ENCODE data around the gene B3GLCT. TPM values are rescaled to one million over a fixed set of nuclear protein-coding genes. Genes with fewer than 3 reads are reported as not detected.
"Not testable (repeated sequence)": the region's sequence is repeated elsewhere in the genome, so short reads cannot be mapped to it uniquely, and the experiment has no call there.

The B3GLCT gene
- 10 to 100 TPM; 18.5 to 41.8 (median 24.3) TPM for polyA plus RNA-seq (ENCODE audit: insufficient read length in 4 of 4)

DNA sequence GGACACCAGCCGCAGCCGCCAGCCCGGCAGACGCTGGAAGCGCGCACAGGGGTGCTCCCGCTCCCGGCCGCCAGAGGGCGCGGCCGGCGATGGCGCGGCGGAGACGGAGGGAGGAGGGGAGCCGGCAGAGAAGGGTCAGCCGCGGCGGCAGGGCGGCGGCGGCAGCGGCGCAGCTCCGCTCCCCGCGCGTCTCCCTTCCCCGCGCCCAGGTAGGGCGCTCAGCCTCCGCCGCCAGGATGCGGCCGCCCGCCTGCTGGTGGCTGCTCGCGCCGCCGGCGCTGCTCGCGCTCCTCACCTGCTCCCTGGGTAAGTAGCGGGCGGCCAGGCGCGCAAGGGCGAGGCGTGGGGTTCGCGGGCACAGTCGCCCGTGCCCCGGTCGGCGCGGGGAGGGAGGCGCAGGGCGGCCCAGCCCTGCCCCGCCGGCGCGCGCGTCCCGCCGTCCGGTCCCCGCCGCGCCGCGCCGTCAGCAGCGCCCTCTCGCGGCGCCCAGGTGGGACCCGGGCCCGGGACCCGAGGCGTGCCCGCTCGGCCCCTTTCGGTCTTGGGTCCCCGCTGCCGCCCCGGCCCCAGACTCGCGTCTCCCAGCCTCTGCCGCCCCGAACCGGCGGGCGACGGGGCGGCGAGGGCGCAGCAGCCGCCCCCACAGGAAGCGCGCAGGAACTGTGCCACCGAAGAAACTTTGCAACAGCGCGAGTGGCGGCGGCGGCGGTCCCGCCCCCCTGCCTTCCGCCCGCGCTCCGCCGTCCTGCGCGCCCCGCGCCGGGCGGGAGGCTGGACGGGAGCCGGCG lies at the start of gene B3GLCT:
TSS of gene B3GLCT (plus strand) at position 127 of the 788 bp plus-strand sequence. CDS start at position 237, 110 bp downstream.
- DNase-seq (ENCODE audit: low read depth in 4 of 4, low spot score in 3 of 4): peak; percentile 43 to 70 (median 66)

DNA sequence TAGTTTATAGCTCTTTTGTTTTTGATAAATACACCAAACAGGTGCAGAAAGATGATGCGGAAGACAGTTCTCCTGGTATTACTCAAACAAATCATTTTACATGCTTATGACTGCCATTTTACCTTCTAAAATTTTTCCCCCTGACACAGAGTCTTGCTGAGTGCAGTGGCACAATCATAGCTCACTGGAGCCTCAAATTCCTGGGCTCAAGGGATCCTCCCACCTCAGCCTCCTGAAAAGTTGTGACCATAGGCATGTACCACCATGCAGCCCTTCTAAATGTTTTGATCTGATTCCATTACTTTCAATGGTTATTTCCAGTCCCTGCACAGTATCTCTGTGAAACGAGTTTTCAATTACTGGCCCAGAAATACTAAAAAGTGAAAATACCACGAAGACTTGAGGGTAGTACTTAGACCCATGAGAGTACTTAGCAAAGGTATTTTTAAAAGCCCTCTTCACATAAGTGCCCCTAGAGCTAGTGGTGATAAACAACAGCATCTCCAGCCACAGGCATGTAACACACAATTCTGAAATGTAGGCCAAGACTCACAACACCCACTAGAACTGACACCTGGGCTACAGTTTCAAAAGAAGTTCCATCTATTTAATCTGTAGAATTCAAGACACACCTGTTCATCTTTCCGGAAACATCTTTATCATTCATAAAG lies 49.3 kb upstream of the B3GLCT start:
- no peak for DNase-seq (ENCODE audit: low read depth in 4 of 4, low spot score in 3 of 4)

DNA sequence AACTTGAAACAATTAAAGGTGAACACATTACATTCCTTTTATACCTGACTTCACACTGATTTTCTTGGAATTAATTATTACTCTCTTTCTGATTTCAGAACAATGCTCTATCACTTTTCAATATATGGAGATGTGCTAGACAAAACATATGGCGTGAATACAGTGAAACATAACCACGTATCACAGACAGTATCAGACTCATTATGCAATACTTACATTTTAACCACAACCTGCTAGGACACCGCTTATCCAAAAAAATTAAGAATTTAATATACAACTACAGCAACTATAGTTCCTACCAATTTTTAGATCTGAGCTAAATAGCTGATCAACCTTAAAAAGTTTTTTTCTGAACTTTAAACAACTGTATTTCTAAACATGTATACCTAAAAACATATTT lies 47.9 kb upstream of the B3GLCT start:
- DNase-seq (ENCODE audit: low read depth in 4 of 4, low spot score in 3 of 4): no peak

DNA sequence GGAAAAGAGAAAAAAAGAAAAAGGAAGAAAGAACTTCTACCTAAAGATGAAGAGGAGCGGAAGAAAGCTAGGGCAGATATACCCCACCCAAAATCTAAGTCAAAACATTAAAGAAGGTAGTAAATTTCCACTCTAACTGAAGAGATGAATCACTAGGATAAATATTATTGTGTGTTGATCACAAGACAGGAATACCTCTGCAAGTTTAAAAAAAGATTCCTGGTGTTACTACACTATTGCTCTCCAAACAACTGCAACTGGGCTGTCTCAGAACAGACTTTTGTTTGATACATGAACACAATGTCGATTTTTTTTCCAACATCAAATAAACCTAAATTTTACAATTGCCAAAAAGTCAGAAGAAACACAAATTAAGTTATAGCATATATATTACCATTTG lies 44.8 kb upstream of the B3GLCT start:
- no peak for DNase-seq (ENCODE audit: low read depth in 4 of 4, low spot score in 3 of 4)

DNA sequence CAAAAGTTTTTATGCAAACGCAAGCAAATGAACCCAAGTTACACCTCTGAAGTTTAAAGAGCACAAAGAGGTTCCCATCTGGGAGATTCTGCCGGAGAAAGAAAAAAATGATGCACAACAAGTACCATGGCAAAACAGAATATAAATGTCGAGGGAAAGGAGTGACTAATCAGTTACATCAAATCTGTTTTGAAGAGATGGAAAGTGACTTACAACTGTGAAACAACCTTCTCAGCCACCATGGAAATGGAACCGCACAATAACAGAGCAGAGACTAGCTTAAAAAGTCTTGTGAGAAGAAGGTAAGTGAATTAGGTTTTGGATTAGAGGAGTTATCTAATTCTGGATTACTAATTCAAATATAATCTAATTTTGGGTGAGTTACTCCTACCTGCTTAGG lies 40.5 kb upstream of the B3GLCT start:
- no peak for DNase-seq (ENCODE audit: low read depth in 4 of 4, low spot score in 3 of 4)

DNA sequence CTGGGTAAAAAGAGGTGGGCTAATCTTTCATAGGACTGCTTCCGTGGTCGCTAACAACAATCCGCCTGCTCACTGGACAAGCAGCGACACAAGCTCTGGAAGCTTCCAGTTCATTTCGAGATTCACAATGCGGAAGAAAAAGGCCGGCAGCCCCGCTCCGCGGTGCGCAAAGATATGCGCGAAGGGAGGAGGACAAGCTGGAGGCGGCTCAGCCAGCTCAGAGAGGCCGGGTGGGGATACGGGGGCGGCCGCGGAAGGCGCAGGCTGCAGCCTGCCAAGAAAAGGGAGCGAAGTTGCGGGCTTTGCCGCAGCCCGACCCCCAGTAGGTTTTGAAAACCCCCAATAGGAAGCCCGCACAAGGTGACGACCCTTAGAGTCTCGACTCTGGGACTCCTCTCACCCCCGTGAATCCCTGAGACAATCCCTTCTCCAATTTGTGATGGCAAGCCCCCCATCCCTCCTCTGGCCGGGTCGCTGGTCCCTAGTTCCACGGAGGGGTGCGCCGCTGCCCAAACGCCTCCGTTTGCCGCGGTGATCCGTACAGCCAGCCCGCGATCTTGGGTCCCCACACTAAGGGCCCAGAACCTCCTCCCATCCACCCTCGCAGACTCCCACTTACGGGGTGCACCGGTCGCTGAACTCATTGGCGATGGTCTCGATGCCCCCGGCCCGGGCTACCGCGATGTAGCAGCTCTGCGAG lies 38.8 kb upstream of the B3GLCT start:
- peak; percentile 44 to 64 (median 59) for DNase-seq (ENCODE audit: low read depth in 4 of 4, low spot score in 3 of 4)

DNA sequence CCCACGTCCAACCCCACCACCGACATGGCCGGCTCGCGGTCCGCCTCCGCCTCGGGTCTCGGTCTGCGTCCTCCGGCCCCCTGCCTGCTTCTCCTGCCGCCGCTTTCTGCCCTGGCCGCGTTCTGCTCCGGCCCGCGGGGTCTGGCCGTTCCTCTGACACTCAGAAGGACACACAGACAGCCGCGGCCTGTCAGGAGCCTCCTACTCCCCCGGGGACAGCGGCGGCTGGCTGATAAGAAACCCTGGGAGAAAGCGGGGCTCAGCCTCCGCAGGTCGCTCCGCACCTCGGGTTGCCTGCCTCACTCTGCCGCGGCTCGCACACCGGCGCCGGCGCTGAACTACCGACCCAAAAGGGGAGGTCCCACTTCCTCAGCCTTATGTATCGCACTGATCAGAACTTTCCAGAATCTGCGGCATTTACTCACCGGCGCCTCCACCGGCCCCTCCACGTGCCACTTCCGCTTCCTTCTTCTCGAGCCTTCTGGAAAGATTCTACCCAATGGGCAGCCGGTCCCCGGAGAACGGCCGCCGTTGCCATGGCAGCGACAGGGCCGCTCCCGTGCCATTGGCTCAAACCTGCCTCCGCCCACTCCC lies 38.1 kb upstream of the B3GLCT start, which contains the start of gene HSPH1:
TSS of gene HSPH1 (minus strand) at position 348 of the 594 bp plus-strand sequence. CDS start at position 26, 322 bp downstream.
- peak; percentile 95 to 96 (median 96) for DNase-seq (ENCODE audit: low read depth in 4 of 4, low spot score in 3 of 4)

DNA sequence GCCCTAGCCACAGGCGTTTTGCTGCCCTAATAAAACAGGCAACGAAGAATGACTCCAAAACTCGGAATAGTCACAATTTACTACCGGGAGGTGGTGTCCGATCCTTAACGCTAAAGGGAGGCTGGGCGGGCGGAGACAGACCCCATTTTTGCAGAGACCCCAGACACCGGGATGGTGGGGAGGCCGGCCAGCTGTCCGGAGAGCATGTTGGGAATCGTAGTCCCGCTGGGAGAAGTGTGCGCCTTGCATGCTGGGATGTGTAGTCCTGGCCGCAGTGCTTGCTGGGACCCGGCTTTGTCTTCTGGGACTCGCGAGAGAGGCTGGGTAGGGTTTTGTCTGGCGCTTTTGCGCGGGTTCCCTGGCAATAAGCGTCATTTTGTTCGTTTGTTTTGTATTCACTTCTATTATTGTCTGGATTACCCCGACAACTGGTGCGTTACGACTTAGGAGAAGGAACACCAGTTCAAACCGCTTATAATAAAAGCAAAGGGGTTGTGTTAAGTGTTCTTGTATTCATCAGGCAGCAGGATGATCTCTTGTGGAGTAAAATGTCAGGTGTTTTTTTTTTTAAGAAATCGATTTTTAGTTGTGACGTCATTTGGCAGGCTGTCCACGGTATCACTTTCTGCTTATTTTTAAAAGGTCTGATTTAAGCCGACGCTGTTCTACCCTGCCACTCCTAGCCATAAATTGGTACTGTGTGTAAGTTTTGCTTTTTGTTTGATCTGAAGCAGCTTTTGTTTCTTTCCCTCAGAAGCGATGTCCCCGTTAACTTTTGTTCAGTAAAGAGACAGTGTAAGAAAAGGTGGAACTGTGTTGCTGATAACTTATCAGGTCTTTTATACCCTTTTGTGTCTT lies 37.4 kb upstream of the B3GLCT start:
- DNase-seq (ENCODE audit: low read depth in 4 of 4, low spot score in 3 of 4): peak; percentile 90 to 95 (median 94)

DNA sequence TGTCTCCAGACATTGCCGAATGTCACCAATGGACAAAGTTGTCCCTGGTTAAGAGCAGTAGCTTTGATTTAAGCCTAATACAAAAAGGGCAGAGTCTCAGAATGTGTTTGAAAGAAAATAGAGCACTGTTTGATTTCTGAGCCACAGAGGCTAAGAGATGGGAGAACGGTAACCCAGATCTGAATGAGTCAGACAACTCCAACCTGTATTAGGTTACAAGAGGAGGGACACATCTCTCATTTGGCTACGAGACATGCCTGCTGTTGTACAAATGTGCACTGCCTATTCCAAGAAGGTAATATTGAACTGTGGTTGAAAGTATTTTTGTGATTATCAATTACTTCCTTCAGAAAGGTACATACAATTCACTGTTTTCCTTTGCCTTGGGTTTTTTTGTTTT lies 33.2 kb upstream of the B3GLCT start:
- no peak for DNase-seq (ENCODE audit: low read depth in 4 of 4, low spot score in 3 of 4)

DNA sequence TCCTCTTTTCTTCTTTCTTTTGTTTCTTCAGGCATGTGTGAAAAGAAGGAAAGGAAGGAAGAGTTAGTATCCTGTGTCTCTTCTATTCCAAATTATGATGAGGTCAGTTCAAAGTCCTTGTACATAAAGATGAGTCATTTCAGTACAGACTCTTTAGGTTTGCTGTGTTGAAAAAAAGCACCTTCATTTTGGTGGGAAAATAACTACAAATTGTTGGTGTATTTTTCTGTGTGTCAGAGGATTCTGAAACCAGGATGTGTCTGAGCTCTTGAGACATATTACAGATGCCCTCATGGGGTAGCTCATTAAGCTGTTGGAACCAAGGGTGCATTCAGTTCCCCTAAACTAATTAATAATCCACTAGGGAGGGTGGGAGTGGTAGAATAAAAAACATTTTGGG lies 32.3 kb upstream of the B3GLCT start:
- DNase-seq (ENCODE audit: low read depth in 4 of 4, low spot score in 3 of 4): no peak

DNA sequence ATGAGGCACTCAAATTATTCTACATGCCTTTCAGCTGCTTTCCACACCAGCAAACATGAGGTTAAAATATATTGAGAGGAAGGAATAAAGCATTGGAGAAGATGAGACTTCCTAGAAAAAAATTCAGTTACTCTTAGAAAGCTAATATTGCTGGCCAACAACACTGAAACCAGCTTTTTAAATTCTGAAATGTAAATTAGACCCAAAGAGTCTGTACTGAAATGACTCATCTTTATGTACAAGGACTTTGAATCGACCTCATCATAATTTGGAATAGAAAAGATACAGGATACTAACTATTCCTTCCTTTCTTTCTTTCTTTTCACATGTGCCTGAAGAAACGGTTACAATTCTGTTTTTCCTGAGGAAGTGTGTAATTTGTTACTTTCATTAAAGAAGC lies 31.6 kb upstream of the B3GLCT start:
- DNase-seq (ENCODE audit: low read depth in 4 of 4, low spot score in 3 of 4): no peak

DNA sequence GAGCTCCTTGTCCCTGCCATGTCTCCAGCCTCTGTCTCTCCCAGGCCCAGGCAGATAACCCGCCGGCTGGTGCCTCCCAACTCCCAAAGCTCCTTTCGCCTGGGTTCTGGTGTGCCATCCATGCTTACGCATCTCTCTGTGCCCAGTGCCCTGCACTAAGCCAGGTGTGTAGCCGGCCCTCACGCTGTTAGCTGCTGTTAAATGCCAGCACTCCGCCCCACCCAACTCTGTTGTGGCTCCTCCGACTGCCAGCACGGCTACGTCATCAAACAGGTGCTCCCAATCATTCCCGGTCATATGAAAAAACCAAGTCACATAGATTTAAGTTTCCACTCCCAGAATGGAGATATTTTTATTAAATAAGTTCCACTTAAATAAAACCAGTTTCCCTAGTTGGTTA lies 31.0 kb upstream of the B3GLCT start:
- DNase-seq (ENCODE audit: low read depth in 4 of 4, low spot score in 3 of 4): no peak

DNA sequence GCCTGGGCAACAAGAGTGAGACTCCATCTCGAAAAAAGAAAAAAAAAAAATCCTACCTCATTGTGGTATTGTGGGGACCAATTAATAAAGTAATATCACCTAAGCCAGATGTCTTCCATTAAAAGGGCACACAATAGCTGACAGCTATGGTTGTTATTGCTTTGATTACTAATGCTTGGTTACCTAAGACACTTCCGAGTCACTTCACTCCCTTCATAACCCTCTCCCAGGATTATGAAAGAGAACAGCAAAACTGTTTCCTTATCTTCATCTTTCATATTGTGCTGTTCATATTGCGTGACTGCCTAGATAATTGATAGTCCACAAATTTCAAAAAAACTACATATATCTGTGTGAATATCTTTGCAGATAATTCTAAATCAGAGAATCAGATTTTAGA lies 27.8 kb upstream of the B3GLCT start:
- DNase-seq (ENCODE audit: low read depth in 4 of 4, low spot score in 3 of 4): no peak

DNA sequence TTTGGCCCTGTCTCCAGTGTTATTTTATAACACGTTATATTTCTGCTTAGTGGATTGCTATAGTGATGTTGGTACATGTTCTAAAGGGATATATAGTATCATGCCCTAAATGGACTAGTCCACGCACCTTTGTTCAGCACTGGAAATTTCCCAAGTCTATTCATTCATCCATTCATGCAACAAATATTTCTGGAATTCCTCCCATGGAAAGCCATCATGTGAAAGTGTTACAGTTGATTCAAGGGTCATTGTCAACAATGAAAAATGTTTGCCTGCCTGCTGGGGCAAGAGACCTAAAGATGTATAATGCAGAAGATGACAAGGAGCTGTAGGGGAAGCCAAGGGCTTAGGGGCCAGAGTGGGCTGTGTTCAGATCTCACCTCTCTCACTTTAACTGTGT lies 27.2 kb upstream of the B3GLCT start:
- DNase-seq (ENCODE audit: low read depth in 4 of 4, low spot score in 3 of 4): no peak

DNA sequence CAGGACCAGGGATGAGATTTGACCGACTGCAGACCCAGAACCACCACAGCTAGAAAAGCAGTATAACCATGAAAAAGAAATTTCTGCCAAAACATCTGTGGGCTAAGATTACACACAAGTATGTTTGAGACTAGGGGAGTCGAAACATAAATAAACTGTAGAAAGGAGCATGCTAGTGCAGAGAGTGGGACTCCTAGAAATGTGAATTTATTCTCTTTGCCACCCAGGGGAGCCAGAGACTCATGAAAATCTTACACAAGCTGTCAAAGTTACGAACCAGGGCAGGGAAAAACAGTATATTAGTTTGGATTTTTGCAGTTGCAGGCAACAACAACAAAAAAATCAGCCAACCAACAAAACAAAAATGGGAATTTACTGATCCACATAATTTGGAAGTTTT lies 25.8 kb upstream of the B3GLCT start:
- no peak for DNase-seq (ENCODE audit: low read depth in 4 of 4, low spot score in 3 of 4)

DNA sequence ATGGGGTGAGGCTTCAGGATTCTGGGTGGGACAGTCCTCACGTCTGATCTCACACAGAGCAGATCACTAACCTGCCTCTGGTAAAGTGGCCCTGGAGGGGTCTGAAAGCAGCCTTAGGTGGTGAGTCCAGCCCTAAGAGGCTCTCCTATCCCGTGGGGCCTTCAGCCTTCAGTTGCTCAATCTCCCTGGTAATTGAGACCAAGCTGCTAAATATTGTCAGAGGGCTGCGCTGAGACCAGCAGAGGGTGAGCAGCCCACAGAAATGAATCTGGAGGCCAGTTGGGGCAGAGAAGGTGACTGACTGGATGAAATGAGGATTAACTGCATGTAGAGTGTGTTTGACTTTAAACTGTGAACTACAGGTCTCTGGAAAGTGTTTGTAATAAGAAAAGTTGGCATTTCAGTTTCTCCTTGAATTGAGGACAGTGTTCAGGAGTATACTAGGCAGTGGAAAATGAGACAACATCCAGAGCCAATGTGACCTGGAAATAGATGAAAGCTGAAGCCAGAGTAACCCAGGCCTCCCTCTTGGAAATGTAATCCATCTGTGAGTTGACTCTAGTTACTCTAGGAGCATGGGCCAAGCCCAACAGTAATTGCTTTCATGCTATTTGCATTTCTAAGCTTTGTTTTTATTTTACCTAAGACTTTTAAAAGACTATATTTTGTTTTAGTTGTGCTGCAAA lies 23.8 kb upstream of the B3GLCT start:
- DNase-seq (ENCODE audit: low read depth in 4 of 4, low spot score in 3 of 4): no peak

DNA sequence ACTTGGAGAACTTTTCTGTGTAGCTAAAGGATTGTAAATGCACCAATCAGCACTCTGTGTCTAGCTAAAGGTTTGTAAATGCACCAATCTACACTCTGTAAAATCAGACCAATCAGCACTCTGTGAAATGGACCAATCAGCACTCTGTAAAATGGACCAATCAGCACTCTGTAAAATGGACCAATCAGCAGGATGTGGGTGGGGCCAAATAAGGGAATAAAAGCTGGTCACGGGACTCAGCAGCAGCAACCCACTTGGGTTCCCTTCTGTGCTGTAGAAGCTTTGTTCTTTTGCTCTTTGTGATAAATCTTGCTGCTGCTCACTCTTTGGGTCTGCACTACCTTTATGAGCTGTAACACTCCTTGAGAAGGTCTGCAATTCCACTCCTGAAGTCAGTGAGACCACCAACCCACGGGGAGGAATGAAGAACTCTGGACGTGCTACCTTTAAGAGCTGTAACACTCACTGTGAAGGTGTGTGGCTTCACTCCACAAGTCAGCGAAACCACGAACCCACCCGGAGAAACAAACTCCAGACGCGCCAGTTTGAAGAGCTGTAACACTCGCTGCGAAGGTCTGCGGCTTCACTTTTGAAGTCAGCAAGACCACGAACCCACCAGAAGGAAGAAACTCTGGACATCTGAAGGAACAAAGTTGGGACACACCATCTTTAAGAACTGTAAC lies 21.8 kb upstream of the B3GLCT start:
- DNase-seq (ENCODE audit: low read depth in 4 of 4, low spot score in 3 of 4): not testable (repeated sequence)

DNA sequence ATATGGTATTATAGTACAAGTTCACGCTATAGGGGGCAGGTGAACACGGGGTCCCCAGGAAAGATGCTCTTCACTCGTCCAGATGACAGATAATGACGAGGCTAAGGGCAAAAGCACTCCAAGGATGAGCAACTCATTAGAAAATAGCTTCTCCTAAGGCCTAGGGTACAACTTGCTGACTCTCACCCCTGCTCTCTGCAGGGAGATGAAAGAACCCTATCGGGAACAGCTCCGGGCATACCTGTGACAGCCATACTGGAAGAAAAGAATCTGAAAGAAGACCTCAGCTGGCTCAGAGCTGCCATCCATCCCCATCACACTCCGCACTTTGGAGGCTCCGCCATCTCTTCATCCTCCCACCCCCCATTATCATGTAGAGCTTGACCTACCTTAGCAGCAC lies 20.5 kb upstream of the B3GLCT start:
- no peak for DNase-seq (ENCODE audit: low read depth in 4 of 4, low spot score in 3 of 4)

DNA sequence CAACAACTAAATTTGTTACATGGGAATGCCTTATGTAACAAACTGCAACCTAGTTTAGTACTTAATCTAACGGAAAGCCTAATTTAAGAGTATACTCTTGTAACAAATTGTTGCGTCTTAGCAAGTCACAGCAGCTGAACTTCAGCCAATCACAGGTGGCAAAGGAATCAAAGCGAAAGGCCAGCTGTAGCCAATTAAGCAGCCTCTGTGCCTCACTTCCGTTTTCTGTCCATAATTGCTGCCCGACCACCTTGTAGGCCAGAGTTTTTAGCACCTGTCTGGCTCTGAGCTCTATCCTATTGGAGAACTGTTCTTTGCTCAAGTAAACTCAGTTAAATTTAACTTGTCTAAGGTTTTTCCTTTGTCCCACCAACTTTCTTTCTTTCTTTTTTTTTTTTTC lies 20.0 kb upstream of the B3GLCT start:
- DNase-seq (ENCODE audit: low read depth in 4 of 4, low spot score in 3 of 4): no peak

Measured in left renal pelvis (tissue), 4 donors.